Stimulated activated naive CD8-positive, alpha-beta T cell treated with anti-CD3 and anti-CD28 coated beads, Interleukin-15, amount 100 ng/mL, for 72 hours (primary cell): Measurements from ENCODE around the gene TNS2.
"Not testable (repeated sequence)": the region's sequence is repeated elsewhere in the genome, so short reads cannot be mapped to it uniquely, and the experiment has no call there.

Experiments
- ATAC-seq: fragments of 150-1000 bp; cut with Tn5 transposase; 2 replicates; pipeline ENCODE4 v1.10.0; 2021; ENCODE audit warnings: mild to moderate bottlenecking, moderate library complexity
- DNase-seq, 2 donors: peaks; one replicate each; pipeline ENCODE4 v3.0.0; 2021 to 2022
- H3K27ac Mint-ChIP-seq, 2 donors: one replicate each; pipeline ENCODE4 v1.8.0; 2022; ENCODE audit warnings: mild to moderate bottlenecking in 2 of 2, mixed read lengths in 2 of 2, moderate library complexity in 2 of 2
- H3K27me3 Mint-ChIP-seq: one replicate; pipeline ENCODE4 v1.8.0; 2022; ENCODE audit warnings: mixed read lengths
- H3K4me1 Mint-ChIP-seq: one replicate; pipeline ENCODE4 v1.8.0; 2022; ENCODE audit warnings: mild to moderate bottlenecking, mixed read lengths
- H3K4me3 Mint-ChIP-seq, 2 donors: one replicate each; pipeline ENCODE4 v1.8.0; 2022; ENCODE audit warnings: mild to moderate bottlenecking in 2 of 2, mixed read lengths in 2 of 2, moderate library complexity in 1 of 2
- H3K9me3 Mint-ChIP-seq, 2 donors: one replicate each; pipeline ENCODE4 v1.8.0; 2022; ENCODE audit warnings: mixed read lengths in 2 of 2

The TNS2 gene

DNA sequence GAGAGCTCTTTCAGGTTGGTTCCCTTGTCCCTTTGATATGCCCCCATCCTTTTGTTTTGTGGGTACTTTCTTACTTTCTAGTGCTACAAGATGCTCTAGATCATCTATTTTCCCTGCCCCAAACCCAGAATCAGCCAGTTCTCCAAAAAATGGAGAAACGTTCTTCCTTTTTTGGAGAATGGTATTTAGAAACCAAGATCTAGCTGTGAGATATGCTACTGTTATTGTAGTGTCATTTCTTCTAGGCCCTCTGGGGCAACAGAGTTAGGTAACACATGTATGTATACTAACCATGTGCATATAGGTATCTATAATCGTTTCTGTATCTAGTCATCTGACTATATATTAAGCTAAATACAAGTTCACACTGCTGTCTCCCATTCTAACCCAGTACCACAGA is 40.7 kb downstream of the TNS2 start:
- Mint-ChIP-seq H3K9me3 (no peaks in the 10 kb centered on the region), H3K27me3 (no peaks in the 10 kb centered on the region), H3K4me3 (no peak overlapping the region), H3K27ac (no peak overlapping the region), H3K4me1 (peaks cover 12% of the 10 kb centered on the region)
- no peak for DNase-seq
- no peak for ATAC-seq

DNA sequence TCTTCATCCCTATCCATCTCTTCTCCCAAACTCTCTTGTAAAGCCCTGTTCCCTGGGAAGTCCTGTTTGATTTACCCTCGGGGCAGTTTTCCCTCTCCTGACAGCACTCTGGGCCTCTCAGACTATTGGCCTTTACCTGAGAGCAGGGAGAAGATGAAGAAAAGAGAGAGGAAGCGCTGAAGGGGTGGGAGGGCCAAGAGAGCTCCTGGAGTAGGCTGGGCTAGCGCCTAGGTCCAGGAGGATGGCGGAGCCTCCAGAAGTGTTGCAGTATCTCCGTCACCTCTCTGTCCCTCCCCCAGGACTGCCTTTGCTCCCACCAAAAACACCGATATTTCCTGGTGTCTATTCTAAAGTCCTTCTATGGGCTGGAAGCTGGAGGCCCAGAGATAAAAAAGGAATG is 41.9 kb downstream of the TNS2 start:
- no peak for DNase-seq
- Mint-ChIP-seq H3K4me1 (peaks cover 19% of the 10 kb centered on the region), H3K27me3 (peaks cover 7% of the 10 kb centered on the region), H3K9me3 (no peaks in the 10 kb centered on the region), H3K4me3 (no peak overlapping the region), H3K27ac (no peak overlapping the region)
- no peak for ATAC-seq

- peaks cover 40% of the 10 kb centered on the region for H3K4me1 Mint-ChIP-seq
- H3K27me3 Mint-ChIP-seq = peaks cover 15% of the 10 kb centered on the region
- ATAC-seq (no peak), DNase-seq (no peak)
- H3K27ac Mint-ChIP-seq = peak overlapping the region in 1 of 2 donors; percentile 23
- H3K9me3 Mint-ChIP-seq = no peaks in the 10 kb centered on the region
- H3K4me3 Mint-ChIP-seq = no peak overlapping the region
Measured at GRCh38 chr12:53093777-53094393, 44.0 kb downstream of the TNS2 start.

GRCh38 chr12:53094394-53094787 is 44.5 kb downstream of the TNS2 start:
- Mint-ChIP-seq H3K4me1 (peaks cover 45% of the 10 kb centered on the region), H3K4me3 (no peak overlapping the region), H3K27me3 (peaks cover 15% of the 10 kb centered on the region), H3K9me3 (no peaks in the 10 kb centered on the region), H3K27ac (no peak overlapping the region)
- DNase-seq (no peak), ATAC-seq (no peak)

DNA sequence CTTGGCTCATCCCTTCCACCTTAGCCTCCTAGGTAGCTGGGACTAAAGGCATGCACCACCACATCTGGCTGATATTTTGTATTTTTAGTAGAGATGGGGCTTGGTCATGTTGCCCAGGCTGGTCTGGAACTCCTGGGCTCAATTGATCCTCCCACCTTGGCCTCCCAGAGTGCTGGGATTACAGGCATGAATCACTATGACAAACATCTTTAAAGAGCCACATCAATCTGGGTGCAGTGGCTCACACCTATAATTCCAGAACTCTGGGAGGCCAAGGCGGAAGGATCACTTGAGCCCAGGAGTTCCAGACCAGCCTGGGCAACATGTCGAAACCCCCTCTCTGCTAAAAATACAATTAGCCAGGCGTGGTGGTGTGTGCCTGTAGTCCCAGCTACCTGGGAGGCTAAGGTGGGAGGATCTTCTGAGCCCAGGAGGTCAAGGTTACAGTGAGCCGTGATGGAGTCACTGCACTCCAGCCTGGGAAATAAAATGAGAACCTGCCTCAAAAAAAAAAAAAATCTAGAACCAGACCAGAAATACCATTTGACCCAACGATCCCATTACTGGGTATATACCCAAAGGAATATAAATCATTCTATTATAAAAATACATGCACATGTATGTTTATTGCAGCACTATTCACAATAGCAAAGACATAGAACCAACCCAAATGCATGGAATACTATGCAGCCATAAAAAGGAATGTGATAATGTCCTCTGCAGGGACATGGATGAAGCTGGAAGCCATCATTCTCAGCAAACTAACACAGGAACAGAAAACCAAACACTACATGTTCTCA is 45.1 kb downstream of the TNS2 start:
- not testable (repeated sequence) for ATAC-seq, H3K4me3 Mint-ChIP-seq, H3K9me3 Mint-ChIP-seq, DNase-seq, H3K27ac Mint-ChIP-seq
- H3K27me3 Mint-ChIP-seq = peaks cover 15% of the 10 kb centered on the region
- peaks cover 49% of the 10 kb centered on the region for H3K4me1 Mint-ChIP-seq

GRCh38 chr12:53095596-53095895 is 45.7 kb downstream of the TNS2 start:
- Mint-ChIP-seq H3K4me1 (peaks cover 49% of the 10 kb centered on the region), H3K27me3 (peaks cover 15% of the 10 kb centered on the region)
- not testable (repeated sequence) for H3K27ac Mint-ChIP-seq, H3K9me3 Mint-ChIP-seq, DNase-seq, ATAC-seq, H3K4me3 Mint-ChIP-seq

- no peak for DNase-seq
- Mint-ChIP-seq H3K27ac (no peak overlapping the region), H3K4me3 (peak overlapping the region in 1 of 2 donors; percentile 88), H3K9me3 (no peaks in the 10 kb centered on the region), H3K4me1 (peaks cover 50% of the 10 kb centered on the region), H3K27me3 (peaks cover 15% of the 10 kb centered on the region)
- no peak for ATAC-seq
Measured at GRCh38 chr12:53096089-53096741, 46.4 kb downstream of the TNS2 start.

- DNase-seq (no peak), ATAC-seq (no peak)
- Mint-ChIP-seq H3K27ac (peak overlapping the region in 1 of 2 donors; percentile 81), H3K27me3 (peaks cover 15% of the 10 kb centered on the region), H3K4me3 (peak overlapping the region; percentile 82 to 88), H3K4me1 (peaks cover 55% of the 10 kb centered on the region), H3K9me3 (no peaks in the 10 kb centered on the region)
Measured at GRCh38 chr12:53096759-53097158, 46.9 kb downstream of the TNS2 start.

DNA sequence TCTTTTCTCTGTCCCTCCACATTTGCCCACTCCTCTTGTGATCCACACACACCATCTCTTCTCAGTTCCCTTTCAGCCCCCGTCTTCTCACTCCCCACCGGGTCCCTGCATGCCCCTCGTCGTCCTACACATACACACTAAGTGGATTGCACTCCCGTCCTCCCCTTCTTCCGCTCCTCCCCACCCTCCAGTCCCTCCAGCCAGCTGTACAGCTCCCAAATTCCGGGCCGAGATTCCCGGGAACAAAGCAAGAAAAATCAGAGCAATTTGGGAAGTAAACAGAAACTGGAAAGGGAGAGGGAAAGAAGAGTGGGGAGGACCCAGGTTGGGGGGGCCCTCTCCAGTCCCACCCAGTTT is 47.3 kb downstream of the TNS2 start:
- no peaks in the 10 kb centered on the region for H3K9me3 Mint-ChIP-seq
- peaks cover 59% of the 10 kb centered on the region for H3K4me1 Mint-ChIP-seq
- H3K27me3 Mint-ChIP-seq = peaks cover 15% of the 10 kb centered on the region
- H3K27ac Mint-ChIP-seq = peak overlapping the region in 1 of 2 donors; percentile 81
- DNase-seq (no peak), ATAC-seq (no peak)
- H3K4me3 Mint-ChIP-seq = peak overlapping the region; percentile 82 to 88

DNA sequence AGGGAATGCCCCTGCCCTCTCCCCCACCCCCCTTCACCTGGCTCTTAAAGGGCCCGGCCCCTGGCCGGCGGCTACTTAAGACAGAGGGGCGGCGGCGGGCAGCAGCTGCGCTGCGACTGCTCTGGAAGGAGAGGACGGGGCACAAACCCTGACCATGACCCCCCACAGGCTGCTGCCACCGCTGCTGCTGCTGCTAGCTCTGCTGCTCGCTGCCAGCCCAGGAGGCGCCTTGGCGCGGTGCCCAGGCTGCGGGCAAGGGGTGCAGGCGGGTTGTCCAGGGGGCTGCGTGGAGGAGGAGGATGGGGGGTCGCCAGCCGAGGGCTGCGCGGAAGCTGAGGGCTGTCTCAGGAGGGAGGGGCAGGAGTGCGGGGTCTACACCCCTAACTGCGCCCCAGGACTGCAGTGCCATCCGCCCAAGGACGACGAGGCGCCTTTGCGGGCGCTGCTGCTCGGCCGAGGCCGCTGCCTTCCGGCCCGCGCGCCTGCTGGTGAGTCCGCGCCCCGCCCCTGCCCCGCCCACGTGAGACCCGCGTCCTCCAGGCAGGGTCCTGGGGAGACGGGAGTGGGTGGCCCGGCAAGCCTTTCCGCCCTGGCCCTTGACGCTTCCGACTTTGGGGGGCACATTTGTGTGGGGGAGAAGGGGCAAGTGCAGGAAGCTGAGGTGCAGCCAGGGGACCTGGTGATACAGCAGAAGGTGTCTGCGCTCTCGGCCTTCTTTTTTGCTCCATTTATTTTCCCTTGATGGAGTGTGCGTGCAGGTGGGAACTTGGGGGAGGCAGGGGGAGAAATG is 47.9 kb downstream of the TNS2 start, which contains the start of gene IGFBP6:
IGFBP6 (plus strand) TSS at position 104 of the 790 bp plus-strand sequence; CDS start at position 155, 51 bp downstream.
- Mint-ChIP-seq H3K27ac (peak within 1 kb of the TSS; percentile 92 to 95), H3K9me3 (no peaks in the 10 kb centered on the region), H3K4me3 (peak within 1 kb of the TSS; percentile 82 to 88), H3K27me3 (peaks cover 15% of the 10 kb centered on the region), H3K4me1 (peaks cover 65% of the 10 kb centered on the region)
- DNase-seq (peak; percentile 71 to 72), ATAC-seq (peak; percentile 81)

DNA sequence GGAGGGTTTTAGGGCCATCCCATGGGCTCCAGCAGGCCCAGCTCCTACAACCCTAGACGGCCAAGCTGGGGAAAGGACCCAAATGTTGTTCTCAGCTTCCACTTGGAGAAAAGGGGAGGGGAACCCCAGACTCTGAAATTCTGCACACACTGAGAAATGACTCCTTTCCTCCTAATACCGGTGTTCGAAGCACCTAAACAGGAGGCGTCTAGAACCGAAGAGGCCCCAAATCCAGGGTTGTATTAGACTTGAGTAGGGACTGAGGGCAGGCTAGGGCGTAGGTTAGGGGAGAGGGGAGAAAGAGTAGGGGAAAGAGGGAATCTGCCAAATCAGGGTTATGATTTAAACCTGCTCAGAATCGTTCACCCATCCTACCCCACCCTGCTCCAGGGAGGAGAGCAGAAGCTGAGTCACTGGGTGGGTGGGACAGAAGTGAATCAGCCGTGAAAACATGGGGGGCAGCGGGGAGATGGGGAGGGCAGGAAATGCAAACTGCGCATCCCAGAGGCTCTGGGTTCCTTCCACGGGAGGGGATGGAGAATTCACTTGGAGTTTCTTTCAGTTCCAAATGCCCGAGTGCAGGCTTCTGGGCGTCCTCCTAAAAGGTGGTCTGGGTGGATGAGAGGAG is 48.6 kb downstream of the TNS2 start:
- DNase-seq (peak; percentile 41 to 49), ATAC-seq (peak; percentile 54)
- Mint-ChIP-seq H3K27ac (peak overlapping the region; percentile 92 to 95), H3K27me3 (peaks cover 15% of the 10 kb centered on the region), H3K4me1 (peaks cover 70% of the 10 kb centered on the region), H3K9me3 (no peaks in the 10 kb centered on the region), H3K4me3 (peak overlapping the region; percentile 82 to 88)

DNA sequence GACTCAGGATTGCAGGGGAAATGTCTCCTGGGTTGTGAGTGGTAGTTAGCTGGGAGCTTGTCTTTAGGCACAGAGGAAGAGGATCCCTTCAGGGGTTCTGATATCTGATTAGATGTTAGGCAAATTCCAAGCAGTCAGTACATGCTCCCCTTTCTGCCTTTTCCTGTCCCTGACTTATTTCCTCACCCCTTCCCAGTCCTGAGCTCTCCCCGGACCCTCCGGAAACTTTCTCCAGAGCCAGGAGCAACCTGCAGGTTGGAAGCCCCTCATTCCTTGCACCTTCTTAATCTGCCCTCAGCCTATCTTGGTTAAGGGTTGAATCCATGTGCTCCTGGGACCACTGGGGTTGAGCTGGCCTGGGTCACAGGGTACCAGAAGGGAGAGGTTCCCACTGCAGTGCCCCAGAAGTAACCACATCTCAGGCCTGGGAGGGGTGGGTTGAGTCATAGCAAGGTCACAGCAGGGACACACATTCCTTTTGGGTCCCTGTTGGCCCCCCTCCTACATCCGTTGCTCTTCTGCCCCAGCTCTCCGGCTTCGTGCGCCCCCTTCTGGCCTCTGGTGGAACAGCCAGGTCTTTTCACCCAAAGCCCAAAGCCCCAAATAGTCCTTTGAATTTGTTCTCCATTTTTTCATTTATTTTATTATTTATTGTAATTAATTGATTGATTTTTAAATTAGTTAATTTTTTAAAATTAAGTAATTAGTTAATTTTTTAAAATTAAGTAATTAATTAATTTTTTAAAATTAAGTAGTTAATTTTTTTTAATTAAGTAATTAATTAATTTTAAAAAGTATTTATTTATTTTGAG is 49.4 kb downstream of the TNS2 start:
- ATAC-seq (peak; percentile 57), DNase-seq (peak; percentile 88)
- H3K27ac Mint-ChIP-seq = no peak overlapping the region
- no peaks in the 10 kb centered on the region for H3K9me3 Mint-ChIP-seq
- peaks cover 15% of the 10 kb centered on the region for H3K27me3 Mint-ChIP-seq
- peaks cover 70% of the 10 kb centered on the region for H3K4me1 Mint-ChIP-seq
- peak overlapping the region; percentile 82 to 88 for H3K4me3 Mint-ChIP-seq

DNA sequence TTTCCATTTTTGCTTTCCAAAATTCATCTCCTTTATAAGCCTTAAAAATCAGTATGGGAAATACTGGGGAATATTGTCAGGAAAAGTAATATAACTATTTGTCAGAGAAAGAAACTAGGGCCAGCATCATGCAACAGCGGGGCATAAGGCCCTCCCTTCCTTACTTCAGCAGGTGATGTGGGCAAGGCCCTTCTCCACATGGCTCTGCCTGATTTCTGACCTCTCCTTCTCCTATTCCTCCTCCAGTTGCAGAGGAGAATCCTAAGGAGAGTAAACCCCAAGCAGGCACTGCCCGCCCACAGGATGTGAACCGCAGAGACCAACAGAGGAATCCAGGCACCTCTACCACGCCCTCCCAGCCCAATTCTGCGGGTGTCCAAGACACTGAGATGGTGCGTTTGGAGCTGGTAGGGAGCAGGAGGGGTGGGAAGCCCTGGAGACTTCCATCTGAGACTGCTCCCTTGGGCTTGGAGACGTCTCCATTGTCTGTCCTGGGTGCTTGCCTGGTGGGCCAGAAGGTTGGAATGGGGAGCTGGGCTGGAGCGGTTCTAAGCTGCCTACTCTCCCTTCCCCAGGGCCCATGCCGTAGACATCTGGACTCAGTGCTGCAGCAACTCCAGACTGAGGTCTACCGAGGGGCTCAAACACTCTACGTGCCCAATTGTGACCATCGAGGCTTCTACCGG is 50.7 kb downstream of the TNS2 start:
- no peak overlapping the region for H3K27ac Mint-ChIP-seq
- ATAC-seq (no peak), DNase-seq (no peak)
- no peaks in the 10 kb centered on the region for H3K9me3 Mint-ChIP-seq
- H3K4me1 Mint-ChIP-seq = peaks cover 81% of the 10 kb centered on the region
- H3K4me3 Mint-ChIP-seq = no peak overlapping the region
- peaks cover 15% of the 10 kb centered on the region for H3K27me3 Mint-ChIP-seq

- Mint-ChIP-seq H3K27ac (no peak overlapping the region), H3K4me1 (peaks cover 83% of the 10 kb centered on the region), H3K4me3 (no peak overlapping the region), H3K27me3 (peaks cover 13% of the 10 kb centered on the region), H3K9me3 (no peaks in the 10 kb centered on the region)
- DNase-seq (no peak), ATAC-seq (no peak)
Measured at GRCh38 chr12:53101266-53101665, 51.4 kb downstream of the TNS2 start.
